Fibroblast of the aortic adventitia (primary cell): ENCODE data around the gene SH3TC2. TPM values are rescaled to one million over a fixed set of nuclear protein-coding genes. Genes with fewer than 3 reads are reported as not detected.

Experiments
- DNase-seq: peaks from one replicate; pipeline ENCODE4 v3.0.0-alpha.2; 2010; ENCODE audit warnings: low read depth
- H3K4me3 ChIP-seq: 2 replicates; pipeline ENCODE4 v1.5.1; 2011; ENCODE audit warnings: low read depth, mild to moderate bottlenecking, control low read depth, low read length, moderate library complexity
- CTCF ChIP-seq: IDR thresholded peaks from 2 replicates; pipeline ENCODE4 v1.5.1; 2011; ENCODE audit warnings: mild to moderate bottlenecking, low read length, control low read depth, inconsistent platforms; ENCODE audit not compliant: insufficient read depth
- total RNA-seq: library from RNA; depleted of rRNA; stranded (reverse); fragments of >200 nt; gene quantifications from 2 replicates; pipeline ENCODE4 v1.2.3, GENCODE V29; 2012; ENCODE audit warnings: low replicate concordance

SH3TC2 gene
- total RNA-seq, 1 donor = 4.1 TPM

GRCh38 chr5:149073213-149073612, 10.4 kb upstream of the SH3TC2 start:
- no peak for TF ChIP-seq CTCF
- DNase-seq = no peak
- H3K4me3 ChIP-seq = no peak overlapping the region

- no peak for TF ChIP-seq CTCF
- DNase-seq = no peak
- no peak overlapping the region for H3K4me3 ChIP-seq
Observed at GRCh38 chr5:149072791-149073190, 9.9 kb upstream of the SH3TC2 start.

- no peak for DNase-seq
- no peak for TF ChIP-seq CTCF
- no peak overlapping the region for H3K4me3 ChIP-seq
Observed at GRCh38 chr5:149072376-149072775, 9.5 kb upstream of the SH3TC2 start.

- DNase-seq = no peak
- H3K4me3 ChIP-seq = no peak overlapping the region
- no peak for TF ChIP-seq CTCF
Observed at GRCh38 chr5:149071756-149072155, 8.9 kb upstream of the SH3TC2 start.

DNA sequence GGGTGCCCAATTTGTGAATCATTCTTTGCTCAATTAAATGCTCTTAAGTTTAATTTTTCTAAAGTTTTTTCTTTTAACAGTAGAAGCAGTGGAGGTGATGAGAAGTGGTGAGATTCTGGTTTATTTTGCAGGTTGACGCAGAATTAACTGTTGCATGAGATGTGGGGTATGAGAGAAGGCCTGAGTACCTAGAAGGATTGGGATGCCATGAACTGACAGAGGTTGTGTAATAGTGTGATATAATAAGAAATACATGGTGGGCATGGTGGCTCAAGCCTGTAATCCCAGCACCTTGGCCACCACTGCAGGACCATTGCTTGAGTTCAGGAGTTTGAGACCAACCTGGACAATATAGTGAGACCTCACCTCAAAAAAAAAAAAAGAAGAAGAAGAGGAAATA, 8.4 kb upstream of the SH3TC2 start:
- TF ChIP-seq CTCF = no peak
- H3K4me3 ChIP-seq = no peak overlapping the region
- DNase-seq = no peak

DNA sequence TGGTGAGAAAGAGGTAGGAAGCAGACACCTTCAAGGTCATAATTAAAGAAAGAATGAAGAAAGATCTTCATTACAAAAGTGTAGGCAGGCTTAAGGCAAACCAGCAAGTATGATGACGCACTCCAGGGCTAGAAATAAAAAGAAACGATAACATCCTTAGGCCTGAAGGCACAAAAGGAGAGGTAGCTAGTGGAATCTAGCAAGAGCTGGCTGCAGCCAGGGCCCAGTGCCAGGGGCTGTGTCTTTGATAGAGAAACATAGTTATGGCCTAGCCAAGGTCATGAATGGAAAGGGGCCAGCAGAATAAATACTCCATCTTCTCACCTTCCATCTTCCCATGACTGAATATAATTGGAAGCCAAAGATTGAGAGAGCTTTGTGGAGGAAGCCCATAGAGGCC, 6.8 kb upstream of the SH3TC2 start:
- DNase-seq = peak; percentile 18
- H3K4me3 ChIP-seq = no peak overlapping the region
- TF ChIP-seq CTCF = no peak

DNA sequence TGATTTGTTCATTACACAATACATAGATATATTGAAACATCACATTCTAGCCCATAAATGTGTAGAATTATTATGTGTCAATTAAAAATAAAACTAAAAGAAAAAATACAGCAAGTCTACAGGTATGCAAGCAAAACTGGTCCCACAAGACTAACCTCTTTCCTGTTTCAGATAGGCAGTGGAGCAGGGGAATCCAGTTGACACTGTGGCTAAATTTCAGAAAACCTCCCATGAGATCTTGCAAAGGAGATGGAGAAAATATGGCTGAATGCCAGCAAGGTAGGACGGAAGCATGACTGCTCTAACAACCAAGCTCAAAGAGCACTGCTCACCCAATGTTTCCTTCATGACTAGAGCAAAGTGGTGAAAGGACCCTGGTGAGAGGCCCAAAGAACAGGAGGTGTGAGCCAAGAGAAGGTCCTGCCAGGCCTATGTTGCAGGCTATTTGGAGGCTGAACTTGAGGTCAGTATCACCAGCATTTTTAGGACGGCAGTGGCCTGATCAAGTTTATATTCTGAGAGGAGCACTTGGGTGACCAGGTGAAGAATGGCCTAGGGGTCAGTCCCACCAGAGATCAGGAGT, 1.1 kb upstream of the SH3TC2 start:
- no peak overlapping the region for H3K4me3 ChIP-seq
- TF ChIP-seq CTCF = no peak
- DNase-seq = no peak
